HG02678 (cell line): Measurements from ENCODE around the gene ZCCHC10.

ENCODE experiments used
- ATAC-seq: cut with Tn5 transposase; IDR thresholded peaks from one replicate; pipeline ENCODE4 v1.9.1; 2021; ENCODE audit warnings: mild to moderate bottlenecking, moderate library complexity; ENCODE audit not compliant: unreplicated experiment

ZCCHC10 gene

GRCh38 chr5:133025804-133026663 is at the start of gene ZCCHC10:
Gene ZCCHC10 (minus strand): TSS chr5:133026549. CDS start chr5:133026537, 12 bp downstream.
- ATAC-seq = peak; percentile 99

- no peak for ATAC-seq
Observed at GRCh38 chr5:133075572-133076536, 49.5 kb upstream of the ZCCHC10 start.

- ATAC-seq = no peak
Observed at GRCh38 chr5:133072021-133072420, 45.7 kb upstream of the ZCCHC10 start.

- no peak for ATAC-seq
Observed at GRCh38 chr5:133066045-133066444, 39.7 kb upstream of the ZCCHC10 start.

- no peak for ATAC-seq
Observed at GRCh38 chr5:133065471-133065870, 39.1 kb upstream of the ZCCHC10 start.

GRCh38 chr5:133063965-133064364 is 37.6 kb upstream of the ZCCHC10 start:
- ATAC-seq = no peak

GRCh38 chr5:133062276-133062675 is 35.9 kb upstream of the ZCCHC10 start:
- no peak for ATAC-seq

- no peak for ATAC-seq
Observed at GRCh38 chr5:133059621-133060020, 33.3 kb upstream of the ZCCHC10 start.

GRCh38 chr5:133056891-133057290 is 30.5 kb upstream of the ZCCHC10 start:
- ATAC-seq = no peak

- ATAC-seq = no peak
Observed at GRCh38 chr5:133054697-133055471, 28.5 kb upstream of the ZCCHC10 start.

GRCh38 chr5:133053448-133053847 is 27.1 kb upstream of the ZCCHC10 start:
- ATAC-seq = no peak

- ATAC-seq = peak; percentile 34
Observed at GRCh38 chr5:133052317-133053175, 26.2 kb upstream of the ZCCHC10 start.

GRCh38 chr5:133051542-133052316 is 25.4 kb upstream of the ZCCHC10 start, which contains the start of gene HSPA4:
Gene HSPA4 (plus strand): TSS chr5:133052013. CDS start chr5:133052251, 238 bp downstream.
- ATAC-seq = peak; percentile 85

GRCh38 chr5:133051061-133051541 is 24.8 kb upstream of the ZCCHC10 start:
- no peak for ATAC-seq

GRCh38 chr5:133050521-133050920 is 24.2 kb upstream of the ZCCHC10 start:
- ATAC-seq = no peak

GRCh38 chr5:133049726-133050048 is 23.3 kb upstream of the ZCCHC10 start:
- no peak for ATAC-seq

GRCh38 chr5:133048993-133049725 is 22.8 kb upstream of the ZCCHC10 start:
- ATAC-seq = no peak

GRCh38 chr5:133047404-133047803 is 21.1 kb upstream of the ZCCHC10 start:
- ATAC-seq = no peak
